Dendritic cell treated with granulocyte-macrophage colony-stimulating factor and Interleukin-4, amounts not matched to agents 40 ng/mL and 50 ng/mL, for 4 days (primary cell): ENCODE results near the gene PIK3R6.
A peak's percentile ranks its signal among the peaks of the same experiment; 100 is the strongest.

ENCODE experiments used
- H3K27ac Mint-ChIP-seq: one replicate; pipeline ENCODE4 v1.8.0; 2022; ENCODE audit warnings: mild to moderate bottlenecking, mixed read lengths
- H3K27me3 Mint-ChIP-seq: one replicate; pipeline ENCODE4 v1.8.0; 2022; ENCODE audit warnings: mild to moderate bottlenecking, mixed read lengths
- H3K36me3 Mint-ChIP-seq: one replicate; pipeline ENCODE4 v1.8.0; 2022; ENCODE audit warnings: low read depth, mixed read lengths
- H3K4me1 Mint-ChIP-seq: one replicate; pipeline ENCODE4 v1.8.0; 2022; ENCODE audit warnings: low read depth, mixed read lengths
- H3K4me3 Mint-ChIP-seq: one replicate; pipeline ENCODE4 v1.8.0; 2022; ENCODE audit warnings: mild to moderate bottlenecking, moderate library complexity, mixed read lengths
- H3K9me3 Mint-ChIP-seq: one replicate; pipeline ENCODE4 v1.8.0; 2022; ENCODE audit warnings: mixed read lengths
- intact Hi-C: fragments of 100-400 bp; cut with micrococcal nuclease; formaldehyde crosslinking; loops from one replicate; pipeline ENCODE4 v1.15.0; 2022

Gene PIK3R6

DNA sequence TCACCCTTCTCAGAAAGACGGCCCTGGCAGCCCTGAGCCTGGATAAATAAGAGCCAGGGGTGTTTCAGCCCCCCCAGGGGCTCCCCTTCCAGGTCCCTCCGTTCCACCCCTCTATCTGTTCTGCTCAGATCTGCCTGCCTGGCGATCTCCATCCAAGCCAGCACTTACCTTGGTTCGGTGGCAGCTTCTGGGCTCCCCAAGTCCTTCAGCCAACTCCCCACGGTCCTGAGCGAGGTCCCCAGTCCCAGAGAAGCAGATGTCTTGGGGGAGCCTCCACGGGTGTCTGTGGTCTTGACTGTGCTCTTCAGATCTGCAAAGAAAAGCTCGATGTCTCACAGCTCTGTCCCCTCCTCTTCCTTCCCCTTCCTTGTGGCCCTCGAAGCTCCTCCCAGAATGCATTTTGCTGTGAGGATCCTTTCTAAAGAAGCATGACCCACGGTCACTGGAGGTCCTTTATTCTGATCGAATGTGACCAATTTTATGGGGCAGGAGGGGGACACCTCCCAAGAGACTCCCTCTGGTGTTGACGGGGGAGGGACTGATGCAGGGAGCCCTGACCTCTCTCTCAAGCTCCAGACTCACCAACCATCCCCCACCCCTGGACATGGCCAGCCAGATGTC is at the start of gene PIK3R6:
Gene PIK3R6, minus strand, starts transcription at position 314 of the 621 bp plus-strand sequence. CDS start 17,880 bp downstream, outside the sequence.
- intact Hi-C loops: no loop called here
- Mint-ChIP-seq H3K27ac (peak within 1 kb of the TSS; percentile 80), H3K4me3 (peak within 1 kb of the TSS; percentile 87), H3K4me1 (peaks cover 81% of the 10 kb centered on the region), H3K9me3 (no peaks in the 10 kb centered on the region), H3K27me3 (no peaks in the 10 kb centered on the region), H3K36me3 (peaks cover 33% of the 10 kb centered on the region)

DNA sequence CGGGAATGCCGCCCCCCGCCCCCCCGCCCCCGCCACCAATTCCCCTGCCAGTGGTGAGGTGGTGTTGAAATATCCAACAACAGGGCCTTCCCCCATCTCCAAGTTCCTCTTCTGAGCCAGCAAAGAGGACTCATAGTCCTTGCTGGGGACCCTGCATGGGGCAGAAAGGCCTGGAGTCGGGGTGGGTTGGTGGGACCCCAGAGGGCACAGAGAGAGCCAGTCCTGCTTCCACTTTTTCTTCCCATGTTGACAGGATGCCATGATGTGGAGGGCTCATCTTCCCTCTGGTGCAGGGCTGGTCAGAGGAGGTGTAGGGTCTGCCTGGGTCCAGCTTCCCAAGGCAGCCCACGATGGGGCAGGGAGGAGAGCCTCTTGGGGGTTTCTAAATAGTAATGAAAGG is 49.0 kb upstream of the PIK3R6 start:
- Mint-ChIP-seq H3K27me3 (no peaks in the 10 kb centered on the region), H3K27ac (peak overlapping the region; percentile 94), H3K4me3 (peak overlapping the region; percentile 11), H3K9me3 (no peaks in the 10 kb centered on the region), H3K36me3 (peaks cover 89% of the 10 kb centered on the region), H3K4me1 (peaks cover 80% of the 10 kb centered on the region)
- intact Hi-C loops: no loop called here

- no peaks in the 10 kb centered on the region for H3K27me3 Mint-ChIP-seq
- intact Hi-C loops: no loop called here
- no peak overlapping the region for H3K4me3 Mint-ChIP-seq
- peaks cover 91% of the 10 kb centered on the region for H3K4me1 Mint-ChIP-seq
- H3K27ac Mint-ChIP-seq: peak overlapping the region; percentile 94
- peaks cover 100% of the 10 kb centered on the region for H3K36me3 Mint-ChIP-seq
- H3K9me3 Mint-ChIP-seq: no peaks in the 10 kb centered on the region
Observed at GRCh38 chr17:8914554-8914953, 47.1 kb upstream of the PIK3R6 start.

GRCh38 chr17:8913879-8914278 is 46.4 kb upstream of the PIK3R6 start:
- H3K36me3 Mint-ChIP-seq: peaks cover 100% of the 10 kb centered on the region
- intact Hi-C loops: no loop called here
- no peak overlapping the region for H3K4me3 Mint-ChIP-seq
- peak overlapping the region; percentile 94 for H3K27ac Mint-ChIP-seq
- peaks cover 90% of the 10 kb centered on the region for H3K4me1 Mint-ChIP-seq
- H3K27me3 Mint-ChIP-seq: no peaks in the 10 kb centered on the region
- H3K9me3 Mint-ChIP-seq: no peaks in the 10 kb centered on the region

GRCh38 chr17:8913091-8913490 is 45.6 kb upstream of the PIK3R6 start:
- H3K4me1 Mint-ChIP-seq: peaks cover 92% of the 10 kb centered on the region
- H3K4me3 Mint-ChIP-seq: no peak overlapping the region
- H3K27me3 Mint-ChIP-seq: no peaks in the 10 kb centered on the region
- intact Hi-C loops: no loop called here
- H3K9me3 Mint-ChIP-seq: no peaks in the 10 kb centered on the region
- peaks cover 100% of the 10 kb centered on the region for H3K36me3 Mint-ChIP-seq
- peak overlapping the region; percentile 73 for H3K27ac Mint-ChIP-seq

DNA sequence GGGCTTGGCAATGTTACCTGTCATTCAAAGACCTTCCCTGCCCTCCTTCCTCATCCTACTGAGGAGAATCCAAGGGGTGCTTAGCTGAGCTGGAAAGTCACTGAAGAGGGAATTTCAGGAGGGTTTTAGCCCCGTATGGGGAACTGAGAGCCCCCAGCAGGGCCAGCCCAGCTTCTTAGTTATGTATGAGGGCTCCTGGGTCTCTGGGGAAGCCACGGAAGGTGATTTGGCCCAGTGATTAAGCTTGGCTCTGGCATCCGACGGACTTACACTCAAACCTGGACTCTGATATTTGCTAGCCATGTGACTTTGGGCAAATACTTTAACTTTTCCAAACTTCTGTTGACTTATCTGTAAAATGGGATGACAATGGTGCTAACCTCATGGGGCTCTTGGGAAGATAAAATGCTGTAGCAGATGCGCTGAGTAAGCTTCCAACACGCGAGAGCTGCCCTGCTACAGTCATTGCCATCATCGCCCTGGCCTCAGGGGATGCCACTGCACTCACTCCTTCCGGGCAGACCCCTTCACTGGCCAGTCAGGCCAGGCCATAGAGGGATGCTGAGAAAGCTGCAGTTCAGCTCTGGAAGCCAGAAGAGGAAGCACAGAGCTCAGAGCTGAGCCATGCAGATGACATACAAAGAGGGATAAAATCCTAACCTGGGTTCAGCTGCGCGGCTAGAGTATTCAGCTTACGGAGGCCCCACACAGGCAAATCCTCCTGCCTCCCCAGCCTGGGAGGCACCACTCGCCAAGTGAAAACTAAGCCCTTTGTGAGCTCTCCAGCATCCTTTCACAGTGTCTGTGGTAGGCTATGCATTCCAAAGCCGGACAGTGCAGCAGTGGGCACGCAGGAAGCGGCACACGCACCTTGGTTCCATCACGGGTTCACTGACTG is 44.9 kb upstream of the PIK3R6 start:
- Mint-ChIP-seq H3K36me3 (peaks cover 100% of the 10 kb centered on the region), H3K4me3 (no peak overlapping the region), H3K27ac (peak overlapping the region; percentile 73), H3K4me1 (peaks cover 87% of the 10 kb centered on the region), H3K9me3 (no peaks in the 10 kb centered on the region), H3K27me3 (no peaks in the 10 kb centered on the region)
- intact Hi-C loops: no loop called here

DNA sequence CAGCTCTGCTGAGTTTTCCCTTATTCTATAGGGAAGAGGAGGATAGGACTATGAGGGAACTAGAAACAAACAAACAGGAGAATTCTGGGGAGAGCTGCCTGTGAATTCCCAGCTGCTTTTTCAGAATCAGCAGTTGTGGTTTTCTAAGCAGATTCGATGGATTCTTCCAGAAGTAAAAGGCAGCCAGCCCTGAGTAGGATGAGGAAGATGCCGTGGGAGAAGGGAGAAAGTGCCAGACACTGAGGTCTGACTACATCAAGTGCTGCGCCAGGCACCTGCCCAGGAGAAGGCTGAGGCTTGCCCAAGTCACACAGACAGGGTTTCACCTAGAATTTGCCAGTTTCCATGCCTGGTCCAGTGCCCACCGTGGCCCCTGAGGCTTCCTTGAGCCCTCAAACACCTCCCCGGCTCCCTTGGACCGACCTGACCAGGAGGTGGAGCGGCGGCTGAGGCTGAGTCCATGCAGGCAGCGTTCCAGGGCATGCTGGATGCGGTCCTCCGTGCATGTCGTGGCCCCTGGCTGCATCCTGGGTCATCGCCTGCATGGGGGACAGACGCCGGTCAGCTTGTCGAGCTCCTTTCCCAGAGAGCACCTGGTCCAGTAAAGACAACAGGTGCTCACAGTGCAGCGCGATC is 43.6 kb upstream of the PIK3R6 start:
- H3K27me3 Mint-ChIP-seq: no peaks in the 10 kb centered on the region
- H3K27ac Mint-ChIP-seq: peak overlapping the region; percentile 73
- H3K4me3 Mint-ChIP-seq: no peak overlapping the region
- intact Hi-C loops: no loop called here
- H3K36me3 Mint-ChIP-seq: peaks cover 100% of the 10 kb centered on the region
- H3K4me1 Mint-ChIP-seq: peaks cover 77% of the 10 kb centered on the region
- H3K9me3 Mint-ChIP-seq: no peaks in the 10 kb centered on the region

- intact Hi-C loops: no loop called here
- no peaks in the 10 kb centered on the region for H3K27me3 Mint-ChIP-seq
- no peak overlapping the region for H3K4me3 Mint-ChIP-seq
- peaks cover 73% of the 10 kb centered on the region for H3K4me1 Mint-ChIP-seq
- H3K36me3 Mint-ChIP-seq: peaks cover 100% of the 10 kb centered on the region
- no peaks in the 10 kb centered on the region for H3K9me3 Mint-ChIP-seq
- peak overlapping the region; percentile 73 for H3K27ac Mint-ChIP-seq
Observed at GRCh38 chr17:8909586-8910270, 42.3 kb upstream of the PIK3R6 start.

DNA sequence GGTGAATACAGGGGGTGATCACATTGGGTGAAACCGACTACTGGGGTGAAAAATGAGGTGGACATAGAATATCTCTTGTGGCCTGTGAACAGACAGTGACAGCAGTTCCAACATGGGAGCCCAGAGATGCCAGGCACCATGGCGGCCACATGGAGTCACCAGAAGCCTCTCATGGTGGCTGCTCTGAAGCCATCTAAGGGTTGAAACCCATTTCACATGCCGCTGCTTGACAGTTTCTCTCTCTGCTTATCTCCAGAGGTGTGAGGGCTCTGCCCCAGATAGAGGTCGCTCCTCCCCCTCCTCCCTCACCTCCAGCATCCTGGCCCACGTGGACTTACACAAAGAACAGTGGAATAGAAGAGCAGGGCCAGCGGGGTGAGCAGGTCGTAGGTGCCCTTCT is 37.9 kb upstream of the PIK3R6 start:
- intact Hi-C loops: no loop called here
- Mint-ChIP-seq H3K9me3 (no peaks in the 10 kb centered on the region), H3K36me3 (peaks cover 99% of the 10 kb centered on the region), H3K4me1 (peaks cover 53% of the 10 kb centered on the region), H3K27ac (peak overlapping the region; percentile 33), H3K4me3 (no peak overlapping the region), H3K27me3 (no peaks in the 10 kb centered on the region)

DNA sequence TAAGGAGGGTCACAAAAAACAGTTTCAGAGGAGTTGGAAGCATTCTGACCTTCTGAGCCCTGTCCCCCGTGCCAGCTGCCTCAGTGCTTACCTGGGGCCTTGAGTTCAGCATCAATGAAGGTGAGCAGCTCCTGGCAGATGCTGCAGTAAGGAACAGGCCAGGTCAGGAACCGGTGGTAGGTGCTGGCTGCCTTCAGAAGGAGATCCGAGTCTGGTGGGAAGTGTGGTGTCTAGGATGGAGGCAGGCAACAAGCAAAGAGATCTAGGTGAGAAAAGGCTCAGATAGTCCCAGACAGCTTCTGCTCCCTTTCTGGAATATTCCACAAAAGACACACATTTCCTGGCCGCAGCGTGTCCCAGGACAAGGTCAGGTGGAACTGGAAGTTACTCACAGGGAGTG is 37.2 kb upstream of the PIK3R6 start:
- intact Hi-C loops: no loop called here
- Mint-ChIP-seq H3K27me3 (no peaks in the 10 kb centered on the region), H3K4me1 (peaks cover 53% of the 10 kb centered on the region), H3K36me3 (peaks cover 99% of the 10 kb centered on the region), H3K27ac (peak overlapping the region; percentile 33), H3K4me3 (no peak overlapping the region), H3K9me3 (no peaks in the 10 kb centered on the region)

GRCh38 chr17:8904201-8904600 is 36.7 kb upstream of the PIK3R6 start:
- Mint-ChIP-seq H3K4me3 (no peak overlapping the region), H3K36me3 (peaks cover 99% of the 10 kb centered on the region), H3K27me3 (no peaks in the 10 kb centered on the region), H3K9me3 (no peaks in the 10 kb centered on the region), H3K27ac (peak overlapping the region; percentile 33), H3K4me1 (peaks cover 54% of the 10 kb centered on the region)
- intact Hi-C loops: no loop called here

- Mint-ChIP-seq H3K36me3 (peaks cover 99% of the 10 kb centered on the region), H3K4me3 (peak overlapping the region; percentile 17), H3K9me3 (no peaks in the 10 kb centered on the region), H3K27me3 (no peaks in the 10 kb centered on the region), H3K27ac (peak overlapping the region; percentile 83), H3K4me1 (peaks cover 75% of the 10 kb centered on the region)
- intact Hi-C loops: no loop called here
Observed at GRCh38 chr17:8900626-8901585, 33.4 kb upstream of the PIK3R6 start.

DNA sequence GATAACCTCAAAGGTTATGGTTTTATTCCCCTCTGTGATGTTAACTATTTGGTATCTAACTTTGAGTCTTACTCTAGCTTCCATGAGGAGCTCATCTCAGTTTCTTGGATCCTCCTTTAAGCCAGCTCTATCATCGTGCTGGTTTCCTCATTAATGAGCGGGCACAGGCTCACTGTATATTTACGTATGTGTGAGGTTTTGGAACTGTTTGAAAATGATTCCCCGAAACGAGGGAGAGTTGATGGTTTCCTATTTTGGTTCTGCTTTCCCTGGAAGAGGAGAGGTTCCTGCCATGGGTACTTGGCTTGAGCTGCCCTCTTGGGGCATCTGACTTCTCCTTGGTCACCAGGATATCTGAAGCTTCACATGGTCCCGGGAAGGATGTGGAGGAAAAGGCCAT is 32.7 kb upstream of the PIK3R6 start:
- no peaks in the 10 kb centered on the region for H3K9me3 Mint-ChIP-seq
- peak overlapping the region; percentile 17 for H3K4me3 Mint-ChIP-seq
- H3K4me1 Mint-ChIP-seq: peaks cover 75% of the 10 kb centered on the region
- H3K27me3 Mint-ChIP-seq: no peaks in the 10 kb centered on the region
- intact Hi-C loops: no loop called here
- H3K27ac Mint-ChIP-seq: peak overlapping the region; percentile 83
- H3K36me3 Mint-ChIP-seq: peaks cover 99% of the 10 kb centered on the region
